Measurements from ENCODE around the gene RIMKLB. TPM values are rescaled to one million over a fixed set of nuclear protein-coding genes. Genes with fewer than 3 reads are reported as not detected.
A peak's percentile ranks its signal among the peaks of the same experiment; 100 is the strongest.

RIMKLB gene
- total RNA-seq, 1 donor from 2014 or later = 59.8 TPM

DNA sequence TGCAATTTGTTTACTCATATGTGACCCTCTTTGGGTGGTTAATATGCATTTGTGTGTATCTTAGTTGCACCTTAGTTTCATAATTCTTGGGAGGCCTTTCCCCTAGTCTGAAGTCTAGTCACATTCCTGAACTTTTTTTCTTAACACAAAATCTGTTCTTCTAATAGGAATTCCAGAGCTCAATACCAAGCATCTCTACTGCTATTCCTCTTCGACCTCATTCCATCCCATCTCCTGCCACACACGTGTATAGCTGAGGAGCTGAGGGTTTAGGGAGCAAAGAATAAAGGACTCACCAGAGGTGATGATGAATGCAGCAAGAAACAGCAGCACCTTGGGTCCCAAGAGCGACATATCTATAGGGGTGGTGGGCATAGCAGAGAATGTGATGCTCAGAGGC is 36.0 kb upstream of the RIMKLB start:
- Mint-ChIP-seq H3K27ac (no peak overlapping the region), H3K4me3 (no peak overlapping the region), H3K9me3 (peaks cover 4% of the 10 kb centered on the region), H3K27me3 (no peaks in the 10 kb centered on the region), H3K4me1 (ENCODE audit: unreplicated experiment) (no peaks in the 10 kb centered on the region), H3K36me3 (peaks cover 3% of the 10 kb centered on the region)
- DNase-seq (ENCODE audit: extremely low spot score, unreplicated experiment) = no peak
- TF ChIP-seq, protein P1, sequence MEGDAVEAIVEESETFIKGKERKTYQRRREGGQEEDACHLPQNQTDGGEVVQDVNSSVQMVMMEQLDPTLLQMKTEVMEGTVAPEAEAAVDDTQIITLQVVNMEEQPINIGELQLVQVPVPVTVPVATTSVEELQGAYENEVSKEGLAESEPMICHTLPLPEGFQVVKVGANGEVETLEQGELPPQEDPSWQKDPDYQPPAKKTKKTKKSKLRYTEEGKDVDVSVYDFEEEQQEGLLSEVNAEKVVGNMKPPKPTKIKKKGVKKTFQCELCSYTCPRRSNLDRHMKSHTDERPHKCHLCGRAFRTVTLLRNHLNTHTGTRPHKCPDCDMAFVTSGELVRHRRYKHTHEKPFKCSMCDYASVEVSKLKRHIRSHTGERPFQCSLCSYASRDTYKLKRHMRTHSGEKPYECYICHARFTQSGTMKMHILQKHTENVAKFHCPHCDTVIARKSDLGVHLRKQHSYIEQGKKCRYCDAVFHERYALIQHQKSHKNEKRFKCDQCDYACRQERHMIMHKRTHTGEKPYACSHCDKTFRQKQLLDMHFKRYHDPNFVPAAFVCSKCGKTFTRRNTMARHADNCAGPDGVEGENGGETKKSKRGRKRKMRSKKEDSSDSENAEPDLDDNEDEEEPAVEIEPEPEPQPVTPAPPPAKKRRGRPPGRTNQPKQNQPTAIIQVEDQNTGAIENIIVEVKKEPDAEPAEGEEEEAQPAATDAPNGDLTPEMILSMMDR (conservative IDR thresholded peaks at IDR 0.05) = no peak

DNA sequence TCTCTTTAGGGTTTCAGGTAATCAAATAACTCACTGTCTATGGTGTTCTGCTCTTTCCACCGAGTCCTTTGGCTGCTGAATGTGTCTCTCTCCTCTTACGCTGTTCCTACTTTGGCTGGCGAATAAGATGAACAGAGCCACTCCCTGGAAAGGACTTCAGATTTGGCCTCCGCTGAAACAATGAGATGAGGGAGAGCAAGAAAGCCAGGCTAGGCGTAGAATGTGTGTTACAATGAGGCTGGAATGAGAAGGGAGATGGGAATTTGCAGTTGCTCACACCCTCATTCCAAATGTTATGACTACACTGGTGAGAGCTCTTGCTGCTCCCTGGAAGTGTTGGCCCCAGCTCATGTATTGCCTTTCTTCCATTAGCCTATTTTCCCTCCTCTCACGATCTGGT is 35.2 kb upstream of the RIMKLB start, which contains the start of gene MFAP5:
Gene MFAP5 (minus strand): TSS at position 234 of the 400 bp plus-strand sequence. CDS start 722 bp downstream, outside the sequence.
- Mint-ChIP-seq H3K4me3 (no peak within 1 kb of the TSS), H3K9me3 (peaks cover 4% of the 10 kb centered on the region), H3K36me3 (peaks cover 3% of the 10 kb centered on the region), H3K4me1 (ENCODE audit: unreplicated experiment) (no peaks in the 10 kb centered on the region), H3K27me3 (no peaks in the 10 kb centered on the region), H3K27ac (no peak within 1 kb of the TSS)
- no peak for DNase-seq (ENCODE audit: extremely low spot score, unreplicated experiment)
- TF ChIP-seq, protein P1 (conservative IDR thresholded peaks at IDR 0.05) = no peak

DNA sequence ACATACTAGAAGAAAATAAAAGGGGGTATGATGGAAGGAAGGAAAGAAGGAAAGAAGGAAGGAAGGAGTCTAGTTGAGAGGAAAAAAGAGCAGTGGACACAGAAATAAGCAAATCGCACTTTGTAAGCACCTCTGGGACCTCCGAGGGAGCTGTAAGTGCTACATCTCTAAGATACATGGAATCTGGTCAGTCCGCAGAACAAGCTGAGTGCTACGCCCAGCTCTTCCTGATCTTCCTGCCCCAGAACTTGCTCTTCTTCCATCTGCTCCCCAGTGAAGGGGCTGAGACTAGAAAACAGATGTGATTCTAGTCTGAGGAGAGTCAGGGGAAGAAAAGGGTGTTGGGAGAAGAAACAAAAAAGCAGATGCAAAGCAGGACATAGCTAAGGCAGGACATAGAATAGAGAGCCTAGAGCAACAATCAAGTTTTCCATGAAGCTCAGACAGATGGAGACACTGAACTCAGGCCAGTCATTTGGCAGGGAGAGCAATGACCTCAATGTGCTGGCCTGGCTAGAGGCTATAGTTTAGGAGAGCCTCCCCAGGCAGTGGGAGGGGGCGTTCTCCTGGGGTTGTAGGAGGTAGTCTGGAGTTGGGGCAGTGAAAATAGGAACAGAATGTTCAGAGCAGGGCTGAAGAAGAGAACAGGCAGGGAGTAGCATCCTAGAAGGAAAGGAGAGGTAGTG is 33.4 kb upstream of the RIMKLB start:
- Mint-ChIP-seq H3K27ac (peak overlapping the region; percentile 22), H3K9me3 (peaks cover 4% of the 10 kb centered on the region), H3K27me3 (no peaks in the 10 kb centered on the region), H3K4me3 (no peak overlapping the region), H3K36me3 (peaks cover 4% of the 10 kb centered on the region), H3K4me1 (ENCODE audit: unreplicated experiment) (no peaks in the 10 kb centered on the region)
- TF ChIP-seq, protein P1 (conservative IDR thresholded peaks at IDR 0.05) = no peak
- DNase-seq (ENCODE audit: extremely low spot score, unreplicated experiment) = no peak

DNA sequence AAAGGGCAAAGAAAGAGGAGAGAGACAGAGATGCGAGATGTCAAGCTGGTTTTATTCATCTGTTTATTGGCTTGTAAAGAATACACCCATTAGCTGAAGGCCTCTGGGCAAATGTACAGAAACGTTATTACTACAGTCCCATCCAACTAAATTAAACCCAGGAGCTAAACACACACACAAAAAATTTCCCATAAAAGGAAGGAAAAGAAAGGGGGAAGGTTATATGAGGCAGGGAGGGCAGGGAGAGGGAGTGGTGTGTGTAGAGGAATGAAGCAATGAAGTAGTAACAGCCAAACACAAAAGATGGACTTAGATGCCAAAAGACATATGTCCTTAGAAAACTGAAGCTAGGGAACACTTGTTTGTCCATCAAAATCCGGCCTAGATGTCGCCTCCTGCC is 32.0 kb upstream of the RIMKLB start:
- Mint-ChIP-seq H3K4me3 (no peak overlapping the region), H3K4me1 (ENCODE audit: unreplicated experiment) (no peaks in the 10 kb centered on the region), H3K27ac (no peak overlapping the region), H3K9me3 (peaks cover 4% of the 10 kb centered on the region), H3K27me3 (no peaks in the 10 kb centered on the region), H3K36me3 (peaks cover 6% of the 10 kb centered on the region)
- DNase-seq (ENCODE audit: extremely low spot score, unreplicated experiment) = no peak
- TF ChIP-seq, protein P1 (conservative IDR thresholded peaks at IDR 0.05) = no peak

DNA sequence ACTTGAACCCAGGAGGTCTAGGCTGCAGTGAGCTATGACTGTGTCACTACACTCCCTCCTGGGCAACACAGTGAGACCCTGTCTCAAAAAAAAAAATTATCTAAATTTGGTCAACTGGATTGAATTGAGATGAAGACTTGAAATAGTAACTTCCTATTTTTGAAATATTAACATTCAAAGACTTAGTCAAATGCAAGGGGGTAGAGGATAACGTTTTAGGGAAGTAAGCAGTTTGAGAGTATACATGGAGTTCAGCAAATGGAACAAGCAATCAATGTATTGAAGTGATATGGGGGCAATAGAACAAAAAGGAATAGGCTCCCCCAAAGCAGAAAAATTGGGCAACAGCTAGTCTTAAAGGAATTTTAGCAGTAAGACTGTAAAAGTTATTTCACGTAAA is 30.5 kb upstream of the RIMKLB start:
- Mint-ChIP-seq H3K27me3 (no peaks in the 10 kb centered on the region), H3K36me3 (peaks cover 6% of the 10 kb centered on the region), H3K9me3 (peaks cover 4% of the 10 kb centered on the region), H3K27ac (no peak overlapping the region), H3K4me1 (ENCODE audit: unreplicated experiment) (no peaks in the 10 kb centered on the region), H3K4me3 (no peak overlapping the region)
- DNase-seq (ENCODE audit: extremely low spot score, unreplicated experiment) = no peak
- TF ChIP-seq, protein P1 (conservative IDR thresholded peaks at IDR 0.05) = no peak
